IPS-18c (cell line): ENCODE measurements around the gene HDAC2.
"Not testable (repeated sequence)": the region's sequence is repeated elsewhere in the genome, so short reads cannot be mapped to it uniquely, and the experiment has no call there.

Source experiments
- H3K4me3 ChIP-seq: 2 replicates; pipeline ENCODE4 v1.7.0; 2013; ENCODE audit warnings: low read depth, mild to moderate bottlenecking, low read length, moderate library complexity; ENCODE audit not compliant: insufficient read depth
- H3K9me3 ChIP-seq: one replicate; pipeline ENCODE4 v1.6.1; 2013; ENCODE audit warnings: mild to moderate bottlenecking, low read length, moderate library complexity; ENCODE audit not compliant: control insufficient read depth, insufficient read depth

Gene HDAC2

GRCh38 chr6:113970805-113971676 lies at the start of gene HDAC2:
Gene HDAC2, minus strand, starts transcription at chr6:113971148. Its CDS starts 240 bp downstream, at chr6:113970908.
- no peaks in the 10 kb centered on the region for H3K9me3 ChIP-seq
- H3K4me3 ChIP-seq, result peak within 1 kb of the TSS; percentile 72

GRCh38 chr6:114020196-114020595 lies 49.2 kb upstream of the HDAC2 start:
- no peaks in the 10 kb centered on the region for H3K9me3 ChIP-seq

GRCh38 chr6:114017146-114017545 lies 46.2 kb upstream of the HDAC2 start:
- H3K4me3 ChIP-seq, H3K9me3 ChIP-seq: not testable (repeated sequence)

More at GRCh38 chr6:114020196-114020595, 49.2 kb upstream of the HDAC2 start:
- no peak overlapping the region for H3K4me3 ChIP-seq

- not testable (repeated sequence) for H3K4me3 ChIP-seq, H3K9me3 ChIP-seq
These were observed 43.2 kb upstream of the HDAC2 start for GRCh38 chr6:114014106-114014505.

DNA sequence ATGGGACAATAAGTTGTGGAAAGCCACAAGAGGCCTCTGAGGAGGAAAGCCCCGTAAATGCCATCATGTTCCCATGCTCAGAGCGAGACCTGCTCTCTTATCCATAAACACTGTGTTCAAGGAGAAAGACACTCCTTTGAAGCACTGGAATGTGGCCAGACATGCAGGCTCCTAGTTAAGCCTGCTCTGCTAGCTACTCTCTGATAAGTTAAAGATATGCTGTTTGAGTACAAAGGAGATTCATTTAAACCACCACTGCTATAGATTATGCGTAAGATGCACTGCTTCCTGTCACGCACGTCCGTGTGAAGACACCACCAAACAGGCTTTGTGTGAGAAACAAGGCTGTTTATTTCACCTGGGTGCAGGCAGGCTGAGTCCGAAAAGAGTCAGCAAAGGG lies 40.5 kb upstream of the HDAC2 start:
- not testable (repeated sequence) for H3K9me3 ChIP-seq, H3K4me3 ChIP-seq

DNA sequence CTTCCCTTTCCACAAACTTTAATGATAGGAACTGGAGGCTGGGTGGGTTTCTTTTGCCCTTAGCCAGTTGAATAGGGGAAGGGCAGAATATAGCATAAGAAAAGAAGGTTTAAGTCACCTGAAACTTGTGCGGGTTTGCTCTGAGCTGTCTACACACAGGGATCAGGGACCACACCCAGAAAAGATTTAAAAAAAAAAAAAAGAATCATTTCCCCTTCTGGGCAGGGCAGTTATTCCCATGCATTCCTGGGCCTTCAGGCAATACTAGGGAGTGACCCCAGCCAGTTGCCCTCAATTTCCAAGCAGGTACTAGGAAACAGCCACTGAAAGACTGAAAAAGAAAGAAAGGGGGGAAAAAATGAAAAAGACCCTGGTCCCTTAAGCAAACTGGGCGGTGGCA lies 39.6 kb upstream of the HDAC2 start:
- Histone ChIP-seq H3K9me3 (no peaks in the 10 kb centered on the region), H3K4me3 (no peak overlapping the region)

DNA sequence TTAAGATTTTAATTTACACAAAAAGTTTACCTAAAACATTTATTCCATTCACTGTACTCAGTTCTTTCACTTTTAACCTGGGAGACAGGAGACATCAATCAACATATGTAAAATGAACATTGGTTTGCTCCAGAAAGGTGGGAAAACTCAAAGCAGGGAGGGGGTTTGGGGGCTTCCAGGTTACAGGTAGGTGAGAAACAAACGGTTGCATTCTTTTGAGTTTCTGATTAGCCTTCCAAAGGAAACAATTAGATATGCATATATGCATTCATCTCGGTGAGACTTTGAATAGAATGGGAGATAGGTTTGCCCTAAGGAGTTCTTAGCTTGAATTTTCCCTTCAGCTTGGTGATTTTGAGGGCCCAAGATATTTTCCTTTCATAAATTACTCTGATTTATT lies 38.2 kb upstream of the HDAC2 start:
- Histone ChIP-seq H3K9me3 (no peaks in the 10 kb centered on the region), H3K4me3 (no peak overlapping the region)

- H3K9me3 ChIP-seq, result no peaks in the 10 kb centered on the region
- no peak overlapping the region for H3K4me3 ChIP-seq
These were observed 37.4 kb upstream of the HDAC2 start for GRCh38 chr6:114008331-114008730.

- no peak overlapping the region for H3K4me3 ChIP-seq
These were observed 36.6 kb upstream of the HDAC2 start for GRCh38 chr6:114007516-114007915.

GRCh38 chr6:114001354-114001753 lies 30.4 kb upstream of the HDAC2 start:
- Histone ChIP-seq H3K4me3 (no peak overlapping the region), H3K9me3 (no peaks in the 10 kb centered on the region)

More at GRCh38 chr6:114007516-114007915, 36.6 kb upstream of the HDAC2 start:
- no peaks in the 10 kb centered on the region for H3K9me3 ChIP-seq

- Histone ChIP-seq H3K4me3 (no peak overlapping the region), H3K9me3 (no peaks in the 10 kb centered on the region)
These were observed 29.1 kb upstream of the HDAC2 start for GRCh38 chr6:114000069-114000468.

- no peak overlapping the region for H3K4me3 ChIP-seq
- no peaks in the 10 kb centered on the region for H3K9me3 ChIP-seq
These were observed 28.3 kb upstream of the HDAC2 start for GRCh38 chr6:113999284-113999683.

GRCh38 chr6:113998811-113999210 lies 27.9 kb upstream of the HDAC2 start:
- H3K4me3 ChIP-seq, result no peak overlapping the region
- H3K9me3 ChIP-seq, result no peaks in the 10 kb centered on the region

- H3K9me3 ChIP-seq, result no peaks in the 10 kb centered on the region
- H3K4me3 ChIP-seq, result no peak overlapping the region
These were observed 26.2 kb upstream of the HDAC2 start for GRCh38 chr6:113997116-113997515.

DNA sequence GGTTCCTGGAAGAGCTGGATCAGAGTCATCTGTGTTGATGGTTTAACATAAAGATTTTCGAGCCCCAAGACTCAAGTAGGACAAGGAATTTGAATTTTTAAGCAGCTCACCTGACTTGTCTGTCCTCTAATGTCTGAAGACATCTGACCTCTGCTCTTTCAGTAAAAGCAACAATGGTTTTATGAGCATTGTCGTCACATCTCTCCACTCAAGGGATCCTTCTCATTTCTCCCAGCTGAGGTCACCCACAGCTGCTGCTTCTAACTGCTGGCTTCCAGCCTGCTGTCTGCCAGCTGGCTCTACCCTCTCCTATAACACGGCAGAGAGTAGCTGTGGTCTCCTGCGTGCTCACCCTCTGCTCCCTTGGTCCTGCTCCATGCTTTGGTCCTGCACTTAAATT lies 24.7 kb upstream of the HDAC2 start:
- Histone ChIP-seq H3K9me3 (no peaks in the 10 kb centered on the region), H3K4me3 (no peak overlapping the region)

DNA sequence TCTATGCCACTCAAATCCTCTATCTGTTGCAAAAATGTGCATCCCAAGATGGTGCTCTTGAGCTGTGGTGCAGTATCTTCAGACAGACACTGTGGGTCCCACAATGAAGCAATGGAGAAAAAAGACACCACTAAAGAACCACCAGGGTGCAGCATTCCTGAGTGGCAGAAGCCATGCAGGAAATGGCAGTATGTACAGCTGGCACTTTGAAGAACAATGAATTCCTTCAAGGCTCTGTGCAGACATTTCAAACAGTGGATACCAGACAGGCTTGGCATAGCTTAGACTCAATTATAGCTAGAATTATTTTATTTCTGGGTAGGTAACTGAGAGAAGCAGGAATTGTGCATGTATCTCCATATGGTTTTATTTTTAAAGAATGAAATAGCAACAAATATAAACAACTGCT lies 24.0 kb upstream of the HDAC2 start:
- Histone ChIP-seq H3K4me3 (no peak overlapping the region), H3K9me3 (no peaks in the 10 kb centered on the region)

GRCh38 chr6:113989675-113990074 lies 18.7 kb upstream of the HDAC2 start:
- Histone ChIP-seq H3K4me3 (no peak overlapping the region), H3K9me3 (no peaks in the 10 kb centered on the region)

DNA sequence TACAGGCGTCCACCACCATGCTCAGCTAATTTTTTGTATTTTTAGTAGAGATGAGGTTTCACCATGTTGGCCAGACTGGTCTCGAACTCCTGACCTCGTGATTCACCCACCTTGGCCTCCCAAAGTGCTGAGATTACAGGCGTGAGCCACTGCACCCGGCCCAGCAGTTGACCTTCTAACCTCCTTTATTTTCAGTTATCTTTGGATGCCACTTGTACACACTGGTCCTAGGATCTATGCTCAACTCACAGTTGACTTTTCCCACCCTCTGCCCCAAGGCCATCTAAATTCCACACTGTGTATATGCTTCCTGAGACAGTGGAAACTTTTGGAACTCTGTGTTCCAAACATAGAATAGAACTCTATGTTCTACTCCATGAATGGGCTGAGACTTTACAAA lies 11.7 kb upstream of the HDAC2 start:
- not testable (repeated sequence) for H3K9me3 ChIP-seq, H3K4me3 ChIP-seq

- Histone ChIP-seq H3K4me3 (no peak overlapping the region), H3K9me3 (no peaks in the 10 kb centered on the region)
These were observed 11.2 kb upstream of the HDAC2 start for GRCh38 chr6:113982055-113982550.
